NCI-H345 treated with DMSO at 0.1 percent for 48 hours (cell line): Measurements from ENCODE around the gene CADPS2.

Experiments
- DNase-seq: peaks from one replicate; lab custom pipeline; 2025; ENCODE audit not compliant: unreplicated experiment; lab: John Stamatoyannopoulos, UW

The CADPS2 gene

DNA sequence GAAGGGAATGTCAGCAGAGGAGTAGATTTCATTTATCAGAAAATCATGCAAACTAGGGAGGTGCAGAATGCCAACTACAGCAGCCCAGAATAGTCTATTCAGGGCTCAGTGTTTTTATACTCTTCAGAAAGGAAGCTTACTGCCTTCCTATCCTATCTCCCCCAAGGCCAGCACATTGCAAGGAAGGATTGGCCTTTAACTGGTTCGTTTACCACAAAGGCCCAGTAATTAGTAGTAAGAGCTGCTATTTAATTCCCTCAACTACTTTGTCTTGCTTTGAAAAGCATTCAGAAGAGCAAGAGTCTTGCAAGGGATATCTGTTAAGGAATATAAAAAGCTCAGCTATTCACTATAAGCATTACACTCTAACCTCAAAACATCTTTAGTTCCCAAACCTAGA lies 97.1 kb downstream of the CADPS2 start:
- DNase-seq, result no peak

DNA sequence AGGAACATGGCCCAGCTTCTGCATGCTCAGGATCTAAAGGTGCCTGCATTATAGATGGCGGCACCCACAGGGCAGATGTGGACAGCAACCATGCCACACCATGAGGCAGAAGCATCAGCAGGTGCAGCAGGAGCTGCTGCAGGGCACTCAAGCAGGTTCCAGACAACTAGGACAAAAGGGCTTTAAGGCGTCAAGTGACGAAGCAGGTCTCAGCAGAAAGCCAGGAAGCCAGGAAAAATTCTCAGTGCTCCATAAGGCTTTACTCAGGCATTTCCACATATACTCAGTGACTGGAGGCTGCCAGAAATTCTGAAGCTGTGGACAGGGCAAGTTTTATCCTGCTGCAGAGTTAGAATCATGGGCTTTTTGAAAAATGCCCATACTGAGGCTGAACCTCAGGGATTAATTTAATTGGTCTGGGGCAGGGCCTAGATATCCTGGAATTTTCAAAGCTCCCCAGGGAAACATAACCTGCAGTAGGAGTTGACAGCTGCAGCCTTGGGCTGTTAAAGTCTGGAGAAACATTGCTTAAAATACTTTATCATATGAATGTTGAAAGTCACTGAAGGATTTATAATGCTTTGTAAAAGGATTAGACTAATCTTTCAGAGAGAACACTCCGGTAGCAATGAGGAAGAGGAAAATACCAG lies 115.4 kb downstream of the CADPS2 start:
- no peak for DNase-seq

DNA sequence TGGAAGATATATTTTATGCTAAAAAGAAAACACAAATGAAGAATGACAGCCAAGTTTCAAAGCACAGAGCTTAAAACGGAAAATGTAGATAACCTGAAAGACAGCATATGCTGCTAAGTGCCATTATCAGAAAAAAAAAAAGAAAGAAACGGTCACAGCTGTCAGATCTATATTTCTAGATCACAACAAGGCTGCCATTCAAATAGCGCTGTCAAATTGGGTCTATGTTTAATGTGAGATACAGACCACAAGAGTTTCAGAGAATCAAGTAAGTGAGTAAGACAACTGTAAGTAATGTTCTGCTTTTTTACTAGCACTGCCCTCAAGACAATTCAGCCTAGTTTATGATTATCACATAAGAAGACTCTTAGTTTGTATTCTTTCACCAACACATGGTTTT lies 117.4 kb downstream of the CADPS2 start:
- DNase-seq, result no peak

DNA sequence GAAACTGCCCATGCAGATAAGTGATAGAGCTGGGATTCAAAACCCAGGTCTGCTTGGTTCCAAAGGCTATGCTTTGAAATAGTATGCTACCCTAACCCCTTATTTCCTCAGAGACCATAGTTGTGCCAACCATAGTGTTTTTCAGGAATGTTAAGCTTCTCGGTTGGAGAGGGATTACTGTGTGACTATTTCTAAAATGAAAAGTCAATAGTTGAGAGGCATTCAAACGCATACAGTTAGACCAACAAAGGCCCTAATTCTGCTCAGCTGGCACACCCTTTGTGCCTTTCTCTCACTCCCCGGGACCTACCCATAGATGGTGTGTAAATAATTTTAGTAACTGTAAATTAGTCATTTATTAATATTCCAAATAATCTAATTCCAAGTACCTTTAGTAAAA lies 118.9 kb downstream of the CADPS2 start:
- DNase-seq, result no peak

DNA sequence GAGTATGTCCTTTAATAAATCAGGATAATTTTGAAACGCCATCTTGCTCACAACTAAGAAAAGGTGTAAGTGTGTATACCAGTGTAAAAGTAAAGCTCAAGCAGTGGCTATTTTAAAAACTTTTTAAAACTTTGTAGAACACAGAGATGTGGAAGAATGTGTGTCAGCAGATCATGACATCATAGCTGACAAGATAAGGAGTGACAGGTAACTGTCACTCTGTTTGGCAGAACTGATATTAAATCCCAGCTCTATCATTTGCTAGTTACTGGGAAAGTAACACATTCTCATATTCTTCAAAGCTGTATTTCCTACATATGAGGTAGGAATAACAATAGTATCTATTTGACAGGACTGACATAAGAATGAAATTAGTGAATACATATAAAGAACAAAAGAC lies 119.7 kb downstream of the CADPS2 start:
- no peak for DNase-seq

DNA sequence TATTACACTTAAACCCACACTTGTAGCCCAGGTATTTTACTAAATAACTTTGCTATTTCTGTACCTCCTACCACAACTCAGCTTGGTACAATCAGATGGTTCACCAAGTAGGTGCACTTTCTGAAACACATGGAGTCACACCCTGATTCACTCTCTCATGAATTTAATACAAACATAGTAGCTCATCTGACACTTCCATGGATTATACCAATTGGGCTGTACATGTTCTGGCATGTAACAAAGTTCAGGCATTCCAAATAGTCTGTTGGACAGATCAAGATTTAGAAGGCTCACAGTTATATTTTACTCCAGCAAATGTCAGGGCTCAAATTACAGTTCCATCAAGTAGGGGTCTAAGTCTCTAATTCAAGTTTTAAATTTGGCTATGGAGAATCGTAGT lies 121.4 kb downstream of the CADPS2 start:
- DNase-seq, result no peak

DNA sequence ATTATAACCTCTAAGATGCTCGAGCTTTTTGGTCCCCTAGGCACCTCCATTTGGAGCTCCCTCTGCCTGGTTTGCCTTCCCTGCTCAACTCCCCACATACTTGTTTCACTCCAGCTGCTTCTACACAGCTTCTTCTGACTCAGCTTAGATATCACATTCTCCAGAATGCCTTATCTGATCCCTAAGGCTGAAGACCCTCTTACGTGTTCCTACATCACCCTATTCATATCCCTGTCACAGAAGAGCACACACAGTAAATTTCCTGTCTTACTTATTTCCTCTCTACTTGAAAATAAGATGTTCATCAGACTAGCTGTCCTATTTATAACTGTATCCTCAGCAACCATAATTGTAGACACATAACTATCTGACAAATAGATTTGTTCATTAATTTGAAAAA lies 122.2 kb downstream of the CADPS2 start:
- DNase-seq, result no peak

DNA sequence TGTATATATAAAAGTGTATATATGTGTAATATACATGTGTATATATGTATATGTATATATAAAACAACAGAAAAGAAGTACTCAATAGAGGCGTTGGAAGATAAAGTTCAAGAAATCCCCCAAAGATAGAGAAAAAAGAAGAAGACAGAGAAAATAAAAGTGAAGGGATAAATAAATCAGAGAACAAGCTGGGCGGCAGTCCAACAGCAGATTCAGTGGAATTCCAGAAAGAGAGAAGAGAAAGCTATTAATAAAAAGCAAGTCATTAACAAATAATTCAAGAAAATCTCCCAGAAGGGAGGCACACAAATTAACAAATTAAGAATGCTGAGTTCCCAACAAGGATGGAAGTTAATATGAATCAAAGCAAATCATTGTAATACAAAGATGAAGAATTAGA lies 124.2 kb downstream of the CADPS2 start:
- no peak for DNase-seq

DNA sequence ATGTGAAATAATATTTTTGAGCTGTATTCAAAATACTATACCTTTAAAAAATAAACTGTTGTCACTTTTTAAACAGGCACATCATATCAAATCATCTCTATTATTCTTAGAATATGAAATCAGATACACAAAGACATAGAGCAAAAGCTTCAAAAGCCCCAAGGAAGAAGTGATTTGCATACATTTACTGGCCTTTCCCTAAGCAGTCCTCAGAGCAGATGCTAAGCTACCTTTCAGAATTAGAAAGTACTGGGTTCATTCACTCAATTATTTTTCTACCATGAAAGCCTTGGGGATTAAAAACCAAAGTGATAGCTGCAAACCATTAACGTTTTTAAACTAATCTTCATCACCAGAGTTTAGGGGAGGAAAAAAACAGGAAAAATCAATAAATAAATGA lies 127.8 kb downstream of the CADPS2 start:
- DNase-seq, result no peak

DNA sequence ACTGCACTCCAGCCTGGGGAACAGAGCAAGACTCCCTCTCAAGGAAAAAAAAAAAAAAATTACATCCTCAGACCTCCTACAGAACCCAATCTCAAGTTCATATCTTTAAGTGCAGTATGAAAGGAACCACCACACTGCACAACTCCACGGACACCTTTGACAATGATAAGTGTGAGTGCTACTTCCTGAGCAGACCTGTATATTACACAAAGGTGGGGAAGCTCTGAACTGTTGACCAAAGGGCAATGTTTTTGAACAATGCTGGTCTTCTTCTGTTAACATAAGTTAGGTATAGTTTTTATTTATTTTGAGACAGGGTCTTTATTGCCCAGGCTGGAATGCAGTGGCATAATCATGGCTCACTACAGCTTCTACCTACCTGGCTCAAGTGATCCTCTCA lies 129.4 kb downstream of the CADPS2 start:
- DNase-seq, result no peak

DNA sequence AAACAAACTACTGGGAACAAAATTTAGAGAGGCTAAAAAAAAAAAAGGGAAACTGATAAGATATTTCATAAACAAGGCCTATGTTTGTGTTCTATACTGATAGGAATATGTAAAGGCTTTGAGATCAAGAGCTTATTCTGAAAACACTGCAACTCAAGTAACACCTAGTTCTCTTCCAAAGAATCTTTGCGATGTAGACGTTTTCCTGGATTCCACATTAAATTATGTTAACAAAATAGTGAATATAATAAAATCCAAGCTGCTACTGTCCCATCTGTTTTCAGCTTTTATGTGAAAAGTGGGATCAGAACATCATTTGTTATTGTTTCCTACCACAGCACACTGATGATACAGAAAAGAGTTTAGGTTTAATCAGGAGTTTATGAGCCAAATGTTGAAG lies 130.6 kb downstream of the CADPS2 start:
- no peak for DNase-seq

DNA sequence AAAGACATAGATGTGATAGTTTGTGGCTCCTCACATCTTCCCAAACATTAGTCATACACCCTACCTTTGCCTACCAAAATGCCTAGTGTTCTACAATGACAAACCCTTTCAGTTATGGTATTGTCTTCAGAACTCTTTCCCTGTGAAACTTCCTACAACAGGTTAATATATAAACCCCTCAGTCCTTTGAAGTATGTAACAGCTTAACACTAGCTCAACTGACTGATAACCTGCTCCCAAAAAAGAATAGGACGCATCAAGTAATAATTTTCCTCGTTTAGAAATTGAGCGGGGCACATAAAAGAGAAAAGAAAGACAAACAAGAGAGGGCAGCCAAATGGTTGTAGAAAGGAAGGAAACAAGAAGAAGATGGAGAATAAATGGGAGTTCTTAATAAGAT lies 133.7 kb downstream of the CADPS2 start:
- DNase-seq, result no peak

DNA sequence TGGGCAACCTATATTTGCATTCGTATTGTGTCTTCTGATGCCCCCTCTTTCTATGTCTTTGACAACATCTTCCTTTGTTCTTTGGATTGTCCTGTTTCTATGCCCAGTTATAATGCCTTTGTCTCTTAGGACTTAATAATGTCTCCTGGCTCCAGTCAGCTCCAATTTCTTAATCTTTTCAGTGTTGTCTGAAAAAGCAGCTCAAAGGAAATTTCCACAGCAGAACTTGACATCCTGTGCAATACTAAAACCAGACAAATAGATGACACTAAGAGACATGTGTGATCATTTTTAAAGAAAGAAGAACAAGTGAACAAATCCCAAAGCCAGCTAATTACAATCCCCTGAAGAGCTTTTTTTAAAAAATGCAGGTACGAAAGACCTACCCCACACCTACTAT lies 135.9 kb downstream of the CADPS2 start:
- no peak for DNase-seq

DNA sequence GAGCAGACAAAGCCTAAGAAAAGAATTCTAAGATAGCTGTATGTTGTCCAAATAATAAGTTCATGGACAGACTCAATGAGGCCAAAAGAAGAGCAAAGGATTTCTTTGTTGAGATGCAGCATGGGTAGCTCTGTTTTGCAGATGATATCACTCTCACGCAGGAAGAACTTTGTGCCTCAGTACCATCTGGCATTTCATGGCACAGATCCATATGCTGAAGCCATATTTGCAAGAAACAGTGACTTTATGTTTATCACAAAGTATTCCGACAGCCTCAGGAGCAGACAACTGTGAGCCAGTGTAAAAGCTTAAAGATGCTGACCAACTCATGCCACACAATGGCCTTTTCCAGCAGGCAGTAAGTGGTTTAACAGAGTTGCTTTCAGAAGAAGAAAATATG lies 138.1 kb downstream of the CADPS2 start:
- DNase-seq, result no peak

DNA sequence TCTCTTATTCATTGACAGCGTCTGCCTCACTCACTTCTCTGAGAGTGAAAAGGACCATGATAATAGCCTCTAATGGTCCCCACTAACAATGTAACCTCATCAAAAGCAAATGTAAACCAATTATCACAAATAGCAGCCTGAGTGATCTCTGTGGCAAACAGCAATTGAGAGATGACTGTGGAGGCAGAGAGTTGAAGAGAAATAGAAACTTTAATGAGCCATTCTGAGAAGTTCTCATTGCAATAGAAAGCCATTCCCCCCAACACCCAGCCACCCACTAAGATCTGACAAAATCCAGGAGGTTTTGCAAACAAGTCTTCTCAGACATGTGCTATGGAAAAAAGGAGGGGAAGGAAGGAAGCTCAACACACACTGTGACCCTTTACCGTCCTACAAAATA lies 139.3 kb downstream of the CADPS2 start:
- DNase-seq, result no peak

DNA sequence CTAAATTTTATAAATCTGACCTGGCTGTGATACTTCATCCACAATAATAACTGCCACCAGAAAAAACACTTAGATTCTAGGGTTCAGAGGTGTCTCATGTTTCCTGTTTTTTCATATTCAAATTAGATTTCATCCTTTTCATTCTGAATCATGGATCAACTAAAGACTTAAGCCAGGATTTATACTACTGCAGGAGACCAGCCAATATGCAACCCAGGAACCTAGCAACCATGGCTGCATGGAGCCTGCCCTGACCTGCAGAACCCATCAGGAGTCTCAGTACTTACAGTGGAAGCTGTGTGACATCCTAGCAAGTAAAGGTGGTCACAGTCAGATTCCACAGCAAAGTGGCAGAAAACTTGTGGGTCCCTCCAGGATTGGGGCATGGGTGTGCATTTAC lies 143.0 kb downstream of the CADPS2 start:
- no peak for DNase-seq

DNA sequence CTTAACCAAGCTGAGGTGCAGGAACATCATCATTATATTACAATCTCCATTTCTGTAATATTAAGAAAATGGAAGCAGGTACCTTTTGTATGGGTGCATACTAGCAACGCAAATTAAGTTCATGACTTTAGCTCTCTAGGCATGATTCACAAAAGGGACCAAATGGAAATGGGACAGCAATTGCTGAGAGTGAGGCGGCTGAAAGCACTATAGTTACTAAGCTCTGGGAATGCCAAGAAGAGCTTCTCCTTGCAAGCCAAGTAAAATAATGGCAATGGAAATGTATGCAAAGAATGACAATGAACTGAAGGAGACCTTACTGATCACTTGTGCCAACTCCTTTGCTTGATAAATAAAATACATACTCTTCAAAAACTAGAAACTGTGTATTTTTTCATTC lies 147.3 kb downstream of the CADPS2 start:
- no peak for DNase-seq

DNA sequence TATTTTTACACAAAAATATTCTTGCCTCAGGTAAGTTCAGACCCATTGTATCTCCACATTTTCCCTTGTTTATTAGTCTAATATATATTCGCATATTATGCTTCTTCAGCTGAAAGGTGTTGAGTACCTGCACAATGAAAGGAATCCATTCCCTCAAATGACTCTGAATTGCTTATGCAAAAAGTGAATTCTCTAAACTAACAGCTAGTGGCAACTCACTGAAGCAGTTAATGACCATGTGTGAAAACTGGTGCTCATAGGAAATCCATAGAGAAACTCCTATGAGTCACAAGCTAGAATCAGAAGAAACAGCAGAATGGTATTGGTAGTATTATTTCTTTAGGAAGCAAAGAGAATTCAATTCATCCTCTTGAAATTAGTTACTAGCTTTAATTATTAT lies 150.1 kb downstream of the CADPS2 start:
- DNase-seq, result no peak

DNA sequence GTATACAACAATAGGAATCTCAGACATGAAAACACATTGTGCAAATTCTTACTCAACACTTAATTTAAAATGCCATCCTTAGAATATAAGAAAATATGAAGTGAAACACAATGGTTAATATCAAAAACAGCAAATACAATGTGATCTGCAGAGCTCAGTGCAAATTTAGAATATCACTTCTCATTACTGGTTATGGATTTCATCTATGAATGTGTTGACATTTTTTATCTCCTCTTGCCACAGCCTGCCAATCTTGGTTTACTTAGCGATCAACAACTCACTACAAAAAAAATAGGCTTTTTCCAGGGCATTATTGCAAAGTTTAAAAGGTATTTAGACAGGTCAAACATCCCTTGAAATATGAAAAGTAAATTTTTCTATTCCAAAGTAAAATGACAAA lies 158.5 kb downstream of the CADPS2 start:
- DNase-seq, result no peak

DNA sequence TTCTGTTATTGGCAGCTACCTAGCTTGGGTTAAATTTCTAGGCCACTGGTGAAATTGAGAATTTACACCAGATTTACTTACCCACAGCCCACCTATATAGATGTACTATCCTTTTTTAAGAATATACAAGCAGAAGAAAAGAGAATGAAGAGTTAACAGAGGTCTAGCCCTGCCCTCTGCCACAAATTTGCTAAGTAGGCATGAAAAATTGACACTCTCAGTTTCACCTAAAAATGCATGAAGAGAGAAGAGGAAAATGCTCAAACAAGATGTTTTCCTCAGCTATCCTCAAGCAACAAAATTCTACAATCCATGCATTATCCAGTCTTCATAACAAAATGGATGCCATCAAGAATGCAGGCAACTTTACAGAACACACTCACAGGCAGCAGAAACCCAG lies 158.9 kb downstream of the CADPS2 start:
- no peak for DNase-seq

DNA sequence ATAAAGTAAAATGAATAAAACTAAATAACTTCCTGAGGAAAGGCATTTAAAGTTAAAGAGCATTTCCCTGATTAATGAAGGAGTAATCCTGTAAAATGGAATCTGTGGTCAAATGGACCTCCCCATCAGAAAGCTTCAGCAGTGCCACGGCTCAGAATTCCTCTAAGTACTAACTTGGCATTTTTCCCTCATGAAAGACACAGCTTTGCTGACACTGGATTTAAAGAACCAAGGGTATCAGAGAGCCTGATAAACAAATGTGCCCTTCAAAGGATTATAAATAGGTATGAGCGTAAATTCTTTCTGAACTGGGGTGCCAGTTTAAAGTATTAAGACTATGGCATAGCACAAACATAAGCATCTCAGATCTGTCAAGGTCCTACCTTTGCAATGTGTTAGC lies 159.4 kb downstream of the CADPS2 start:
- no peak for DNase-seq

DNA sequence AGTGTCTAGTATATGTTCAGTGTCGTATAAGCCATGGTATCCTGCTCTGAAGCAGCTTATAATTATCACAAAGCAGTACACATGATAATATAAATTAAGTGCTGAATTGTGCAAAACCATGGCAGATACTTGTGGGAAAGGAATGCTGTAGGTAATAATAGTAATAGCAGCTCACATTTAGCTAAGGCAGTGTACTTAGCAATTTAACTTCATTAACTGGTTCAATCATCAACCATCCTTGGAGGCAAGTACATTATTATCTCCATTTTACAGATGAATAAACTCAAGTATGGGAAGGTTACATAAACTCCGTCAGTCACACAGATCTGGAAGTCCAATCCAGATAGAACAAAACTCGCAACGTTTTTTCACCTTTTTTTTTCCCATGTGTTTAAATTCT lies 161.9 kb downstream of the CADPS2 start:
- no peak for DNase-seq

DNA sequence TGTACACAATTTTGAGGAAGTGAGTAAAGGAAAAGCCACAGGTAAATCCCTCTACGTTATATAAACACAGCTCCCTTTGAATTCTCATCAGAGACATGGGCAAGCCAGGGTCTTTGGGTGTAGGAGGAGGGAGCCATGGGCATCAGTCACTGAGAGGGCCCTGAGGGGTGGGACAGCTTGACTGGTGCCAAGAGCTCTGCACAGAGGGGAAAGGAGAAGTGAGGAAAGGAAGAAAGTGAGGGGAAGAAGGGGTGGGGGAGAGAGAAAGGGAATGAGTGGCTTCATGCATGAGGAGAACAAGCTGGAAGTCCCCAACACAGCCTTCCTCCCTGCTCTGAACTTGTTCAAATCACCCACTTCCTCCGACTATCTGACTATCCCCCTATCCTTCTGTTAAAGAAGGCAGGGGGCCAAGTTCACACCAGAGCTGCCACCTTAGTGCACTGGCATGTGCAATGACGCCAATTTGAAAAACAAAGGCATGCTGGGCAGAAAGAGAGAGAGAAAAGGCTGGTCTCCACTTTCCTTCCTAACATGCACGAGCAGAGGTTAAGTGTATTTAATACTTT lies 167.2 kb downstream of the CADPS2 start:
- DNase-seq, result no peak
